H1 (cell line): ENCODE results near the gene GRM7. TPM values are rescaled to one million over a fixed set of nuclear protein-coding genes. Genes with fewer than 3 reads are reported as not detected.

Source experiments
- CTCF ChIA-PET: fragments of 300-600 bp; sonication (Branson Sonifier 250); formaldehyde crosslinking; loops from one replicate; lab custom pipeline; 2021; ENCODE audit not compliant: partially characterized antibody; lab: Charles Lee
- POLR2A ChIA-PET: fragments of 300-600 bp; sonication (Branson Sonifier 250); formaldehyde crosslinking; loops from one replicate; lab custom pipeline; 2021; ENCODE audit warnings: inconsistent platforms; ENCODE audit not compliant: partially characterized antibody; lab: Charles Lee
- DNase-seq, 2 experiments: peaks; one replicate each; pipeline versions ENCODE4 v3.0.0 to v3.0.0-alpha.2; 2010 to 2022; ENCODE audit warnings: low spot score in 2 of 2, low read depth in 1 of 2, mixed read lengths in 1 of 2
- FAIRE-seq: peaks from 2 replicates; lab custom pipeline; 2011; peaks lifted over from hg19 to GRCh38; lab: Jason Lieb, UNC
- H2AFZ ChIP-seq: 2 replicates; pipeline ENCODE4 v1.8.1; 2012; ENCODE audit warnings: low read length, inconsistent platforms
- H2AK5ac ChIP-seq: 2 replicates; pipeline ENCODE4 v1.6.1; 2013; ENCODE audit warnings: low read depth, low read length
- H2BK120ac ChIP-seq: replicated peaks from 2 replicates; pipeline ENCODE3; 2013; ENCODE audit warnings: low read depth, low read length, inconsistent platforms
- H2BK12ac ChIP-seq: 2 replicates; pipeline ENCODE4 v1.6.1; 2013; ENCODE audit warnings: low read depth, low read length
- H2BK15ac ChIP-seq: 2 replicates; pipeline ENCODE4 v1.6.1; 2013; ENCODE audit warnings: low read length
- H2BK20ac ChIP-seq: 2 replicates; pipeline ENCODE4 v1.6.1; 2013; ENCODE audit warnings: low read length
- H2BK5ac ChIP-seq: 2 replicates; pipeline ENCODE4 v1.6.1; 2013; ENCODE audit warnings: low read depth, low read length
- H3K14ac ChIP-seq: 2 replicates; pipeline ENCODE4 v1.6.1; 2013; ENCODE audit warnings: inconsistent platforms; ENCODE audit not compliant: insufficient read length
- H3K18ac ChIP-seq: 2 replicates; pipeline ENCODE4 v1.6.1; 2013; ENCODE audit warnings: low read length; ENCODE audit errors: extremely low read depth
- H3K23ac ChIP-seq: 2 replicates; pipeline ENCODE4 v1.6.1; 2013; ENCODE audit warnings: inconsistent platforms; ENCODE audit not compliant: insufficient read length
- H3K23me2 ChIP-seq: 2 replicates; pipeline ENCODE4 v1.6.1; 2013; ENCODE audit warnings: low read depth, low read length
- H3K27ac ChIP-seq: 2 replicates; pipeline ENCODE4 v1.6.1; 2011; ENCODE audit warnings: low read depth, low read length, inconsistent platforms
- H3K27me3 ChIP-seq, 4 experiments: replicated peaks in 1 of 4; 1 replicate in 1 of 4; 2 replicates in 3 of 4; pipeline versions ENCODE4 v1.6.1 to v1.8.1; 2011 to 2013; ENCODE audit warnings: low read length in 3 of 4, mild to moderate bottlenecking in 3 of 4, inconsistent platforms in 2 of 4, mixed read lengths in 2 of 4, moderate library complexity in 1 of 4; ENCODE audit not compliant: control insufficient read depth in 3 of 4, insufficient read depth in 3 of 4; ENCODE audit errors: extremely low read depth in 1 of 4
- H3K36me3 ChIP-seq, 4 experiments: 2 replicates each; pipeline versions ENCODE4 v1.6.1 to v1.8.1; 2011 to 2013; ENCODE audit warnings: mild to moderate bottlenecking in 4 of 4, low read length in 3 of 4, moderate library complexity in 2 of 4, control low read depth in 1 of 4, inconsistent platforms in 1 of 4; ENCODE audit not compliant: insufficient read depth in 4 of 4, control insufficient read depth in 2 of 4
- H3K4ac ChIP-seq: replicated peaks from 2 replicates; pipeline ENCODE3; 2013; ENCODE audit warnings: low read length, low read depth, mixed read lengths, inconsistent platforms; ENCODE audit not compliant: insufficient read length
- H3K4me1 ChIP-seq, 4 experiments: replicated peaks in 1 of 4; 1 replicate in 1 of 4; 2 replicates in 3 of 4; pipeline versions ENCODE4 v1.6.1 to v1.8.1; 2011 to 2013; ENCODE audit warnings: low read length in 3 of 4, inconsistent platforms in 2 of 4, mixed read lengths in 1 of 4; ENCODE audit not compliant: insufficient read depth in 4 of 4, control insufficient read depth in 3 of 4
- H3K4me2 ChIP-seq, 2 experiments: 2 replicates each; pipeline versions ENCODE4 v1.6.1 to v1.8.1; 2011 to 2013; ENCODE audit warnings: low read depth in 2 of 2, low read length in 2 of 2, control low read depth in 1 of 2, inconsistent platforms in 1 of 2, mild to moderate bottlenecking in 1 of 2; ENCODE audit not compliant: insufficient read depth in 1 of 2
- H3K4me3 ChIP-seq, 4 experiments: fragments of 200-600, 300-600 bp in 1 of 4; sonication (generic), shearing (Covaris generic), sonication (Bioruptor Twin) in 1 of 4; 2 replicates each; pipeline versions ENCODE4 v1.5.1 to v1.8.1; 2011 to 2016; ENCODE audit warnings: low read length in 4 of 4, low read depth in 3 of 4, control low read depth in 2 of 4, inconsistent platforms in 2 of 4, mild to moderate bottlenecking in 2 of 4, mixed read lengths in 1 of 4, moderate library complexity in 1 of 4; ENCODE audit not compliant: insufficient read depth in 2 of 4; ENCODE audit errors: extremely low read depth in 1 of 4
- H3K56ac ChIP-seq: replicated peaks from 2 replicates; pipeline ENCODE3; 2013; ENCODE audit warnings: low read depth, mild to moderate bottlenecking, mixed read lengths, low read length, inconsistent platforms; ENCODE audit not compliant: insufficient read length
- H3K79me1 ChIP-seq: 2 replicates; pipeline ENCODE4 v1.6.1; 2013; ENCODE audit warnings: low read depth, low read length, control low read depth
- H3K79me2 ChIP-seq, 2 experiments: 2 replicates each; pipeline versions ENCODE4 v1.6.1 to v1.8.1; 2012 to 2013; ENCODE audit warnings: low read length in 2 of 2, mild to moderate bottlenecking in 2 of 2, inconsistent platforms in 1 of 2; ENCODE audit not compliant: insufficient read depth in 2 of 2, control insufficient read depth in 1 of 2
- H3K9ac ChIP-seq, 4 experiments: replicated peaks in 1 of 4; 1 replicate in 1 of 4; 2 replicates in 3 of 4; pipeline versions ENCODE4 v1.6.1 to v1.8.1; 2011 to 2013; ENCODE audit warnings: low read depth in 3 of 4, low read length in 3 of 4, control low read depth in 2 of 4, mild to moderate bottlenecking in 2 of 4, moderate library complexity in 2 of 4, inconsistent platforms in 1 of 4; ENCODE audit errors: extremely low read depth in 1 of 4
- H3K9me3 ChIP-seq, 2 experiments: 2 replicates each; pipeline versions ENCODE4 v1.6.1 to v1.8.1; 2012 to 2013; ENCODE audit warnings: mild to moderate bottlenecking in 2 of 2, moderate library complexity in 2 of 2, control low read depth in 1 of 2, inconsistent platforms in 1 of 2, low read depth in 1 of 2, low read length in 1 of 2, mixed read lengths in 1 of 2; ENCODE audit not compliant: insufficient read depth in 2 of 2
- H4K20me1 ChIP-seq, 2 experiments: replicated peaks in 1 of 2; 2 replicates each; pipeline versions ENCODE3 to v1.8.1; 2011 to 2013; ENCODE audit warnings: inconsistent platforms in 2 of 2, low read length in 2 of 2, mild to moderate bottlenecking in 1 of 2; ENCODE audit not compliant: insufficient read depth in 2 of 2, control insufficient read depth in 1 of 2
- H4K5ac ChIP-seq: 2 replicates; pipeline ENCODE4 v1.6.1; 2013; ENCODE audit warnings: low read length, low read depth, mixed read lengths, inconsistent platforms; ENCODE audit not compliant: insufficient read length
- H4K8ac ChIP-seq: 2 replicates; pipeline ENCODE4 v1.8.0; 2013; ENCODE audit warnings: mild to moderate bottlenecking, moderate library complexity, low read length, inconsistent platforms; ENCODE audit not compliant: insufficient read depth; ENCODE audit errors: extremely low read depth
- H4K91ac ChIP-seq: replicated peaks from 2 replicates; pipeline ENCODE3; 2013; ENCODE audit warnings: low read length, mixed read lengths, inconsistent platforms; ENCODE audit not compliant: insufficient read length
- CHD2 ChIP-seq: IDR thresholded peaks from 2 replicates; pipeline ENCODE4 v1.6.1; 2012; ENCODE audit warnings: low read length, improper control_type of control experiment
- CREB1 ChIP-seq: IDR thresholded peaks from 2 replicates; pipeline ENCODE4 v1.6.1; 2012; ENCODE audit warnings: inconsistent platforms
- EZH2 ChIP-seq: fragments of 200-600 bp; sonication (generic); IDR thresholded peaks from 2 replicates; pipeline ENCODE4 v1.7.1; 2012; ENCODE audit warnings: low read depth, mild to moderate bottlenecking, moderate library complexity, low read length, inconsistent platforms; ENCODE audit not compliant: severe bottlenecking
- HDAC6 ChIP-seq: IDR thresholded peaks from one replicate; pipeline ENCODE4 v1.7.1; 2012; ENCODE audit warnings: low read depth, mild to moderate bottlenecking, inconsistent platforms, low read length, moderate library complexity
- MAFK ChIP-seq: IDR thresholded peaks from 2 replicates; pipeline ENCODE4 v1.6.1; 2012; ENCODE audit warnings: low read depth, mild to moderate bottlenecking, improper control_type of control experiment, low read length
- RAD21 ChIP-seq, 2 experiments: IDR thresholded peaks in 1 of 2; conservative IDR thresholded peaks in 1 of 2; 2 replicates each; pipeline ENCODE4 v1.6.1; 2011; ENCODE audit warnings: low read depth in 2 of 2, low read length in 2 of 2, improper control_type of control experiment in 1 of 2, inconsistent platforms in 1 of 2, mild to moderate bottlenecking in 1 of 2, moderate library complexity in 1 of 2
- RBBP5 ChIP-seq: IDR thresholded peaks from 2 replicates; pipeline ENCODE4 v1.7.1; 2012; ENCODE audit warnings: low read depth, mild to moderate bottlenecking, inconsistent platforms, low read length, moderate library complexity, borderline replicate concordance
- RXRA ChIP-seq: IDR thresholded peaks from 2 replicates; pipeline ENCODE4 v1.6.1; 2011; ENCODE audit warnings: low read depth, mild to moderate bottlenecking, low read length, moderate library complexity; ENCODE audit not compliant: insufficient read depth
- WGBS, 2 experiments: shearing (Covaris generic) in 1 of 2; methylation state at CpG; one replicate each; pipeline versions ENCODE4 v1.1.6 to v1.1.7; 2013 to 2015; ENCODE audit warnings: low lambda C conversion rate in 2 of 2, mixed read lengths in 2 of 2, inconsistent platforms in 1 of 2, low coverage in 1 of 2, missing lambda C conversion rate in 1 of 2; ENCODE audit not compliant: insufficient replicate concordance in 2 of 2, insufficient coverage in 1 of 2, insufficient read length in 1 of 2; ENCODE audit errors: extremely low coverage in 1 of 2, missing lambda C conversion rate in 1 of 2; 5-methylcytosine and 5-hydroxymethylcytosine counted together
- polyA plus RNA-seq, 7 experiments: library from polyadenylated mRNA; depleted of rRNA in 3 of 7; stranded (reverse) in 5 of 7; unstranded in 2 of 7; fragments of >200 nt in 5 of 7; fragments of 200-250 nt in 2 of 7; gene quantifications; 1 replicate in 5 of 7; 2 replicates in 1 of 7; 4 replicates in 1 of 7; pipeline versions ENCODE4 v1.2.1 to v1.2.3, GENCODE V29; 2011 to 2013; ENCODE audit warnings: missing spikeins in 2 of 7, mixed read lengths in 2 of 7
- total RNA-seq: library from RNA; stranded (reverse); fragmentation: NEBNext Ultra II Directional; extraction: Animal tissue kit (Norgen Biotek cat#: 25700); gene quantifications from 2 replicates; pipeline ENCODE4 v1.2.1, GENCODE V29; 2021
- TF ChIP-seq, protein P1 (sequence below): IDR thresholded peaks from 2 replicates; pipeline ENCODE4 v1.6.1; 2012; ENCODE audit warnings: inconsistent platforms

The GRM7 gene
- total and polyA plus RNA-seq, 2 of the 8 experiments (the other 6 are each of a cell fraction or from before 2014, with no cell fraction given): 0.17 to 0.24 TPM

DNA sequence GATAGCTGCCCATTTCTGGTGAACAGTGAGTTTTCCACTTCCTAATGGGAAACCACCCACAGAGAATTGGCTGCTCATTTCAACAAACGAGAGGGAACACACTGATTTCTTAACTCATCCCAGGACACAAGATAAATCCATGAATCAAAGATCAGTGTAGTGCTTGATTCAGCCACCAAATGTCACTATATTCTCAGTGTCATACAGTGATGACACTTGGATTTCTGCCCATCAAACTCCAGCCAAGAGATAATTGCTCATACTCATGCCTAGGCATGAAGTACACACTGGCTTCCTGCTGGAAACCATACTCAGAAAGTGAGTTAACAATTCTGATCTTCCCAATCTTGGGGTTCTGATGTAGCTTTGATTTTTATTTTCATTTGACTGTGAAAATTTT is 35.4 kb upstream of the GRM7 start:
- WGBS, 2 experiments: 90% methylated on average over 1 of the region's 1 CpG; no CpG with 5 or more reads in 1 of the 2 experiments
- Histone ChIP-seq H3K23me2 (no peaks in the 10 kb centered on the region; the same call in 1 of the 2 replicates), H3K14ac (no peak overlapping the region), H3K23ac (no peak overlapping the region), H3K9ac (no peak overlapping the region), H4K91ac (no peak overlapping the region), H3K27me3 (no peaks in the 10 kb centered on the region), H3K4me2 (no peak overlapping the region), H3K56ac (no peak overlapping the region), H3K36me3 (no peaks in the 10 kb centered on the region), H3K4me3 (no peak overlapping the region), H2BK120ac (no peak overlapping the region), H3K79me2 (no peaks in the 10 kb centered on the region), H2AK5ac (no peak overlapping the region), H4K20me1 (no peaks in the 10 kb centered on the region), H3K4me1 (no peaks in the 10 kb centered on the region), H2AFZ (no peak overlapping the region), H2BK15ac (no peak overlapping the region), H3K18ac (no peak overlapping the region), H4K5ac (no peak overlapping the region), H4K8ac (no peak overlapping the region), H3K4ac (no peak overlapping the region), H2BK5ac (no peak overlapping the region), H3K79me1 (no peaks in the 10 kb centered on the region), H2BK20ac (no peak overlapping the region), H2BK12ac (no peak overlapping the region), H3K27ac (no peak overlapping the region), H3K9me3 (no peaks in the 10 kb centered on the region)
- CTCF ChIA-PET: no interaction called here
- FAIRE-seq: no peak
- no peak for DNase-seq
- POLR2A ChIA-PET: no interaction called here
- TF ChIP-seq RBBP5 (no peak), MAFK (no peak), CREB1 (no peak), HDAC6 (no peak), RAD21 (IDR thresholded peaks at IDR 0.05 in 1 of 2, conservative IDR thresholded peaks at IDR 0.05 in 1 of 2; ENCODE audit: low read depth in 2 of 2, low read length in 2 of 2) (no peak), RXRA (no peak), EZH2 (no peak), CHD2 (no peak)
- TF ChIP-seq, protein P1, sequence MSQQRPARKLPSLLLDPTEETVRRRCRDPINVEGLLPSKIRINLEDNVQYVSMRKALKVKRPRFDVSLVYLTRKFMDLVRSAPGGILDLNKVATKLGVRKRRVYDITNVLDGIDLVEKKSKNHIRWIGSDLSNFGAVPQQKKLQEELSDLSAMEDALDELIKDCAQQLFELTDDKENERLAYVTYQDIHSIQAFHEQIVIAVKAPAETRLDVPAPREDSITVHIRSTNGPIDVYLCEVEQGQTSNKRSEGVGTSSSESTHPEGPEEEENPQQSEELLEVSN: no peak
